ENCODE data around the gene CREB3. TPM values are rescaled to one million over a fixed set of nuclear protein-coding genes. Genes with fewer than 3 reads are reported as not detected.

Gene CREB3
- total and polyA plus RNA-seq, 9 donors, result 23.5 to 30.7 (median 26.6) TPM

Other genes starting within 250 kb of the CREB3 start
- 33.7 TPM for gene RUSC2, start 242.6 kb upstream of the CREB3 start, total RNA-seq
- gene RUSC2, start 242.6 kb upstream of the CREB3 start, polyA plus RNA-seq (ENCODE audit: insufficient read depth in 1 of 8, insufficient read length in 8 of 8, low replicate concordance in 1 of 8), result 10 to 100 TPM; 53.1 to 72.4 (median 62.0) TPM
- 12.8 TPM for gene TESK1, start 127.4 kb upstream of the CREB3 start, total RNA-seq
- gene TESK1, start 127.4 kb upstream of the CREB3 start, polyA plus RNA-seq (ENCODE audit: insufficient read depth in 1 of 8, insufficient read length in 8 of 8, low replicate concordance in 1 of 8), result 10 to 100 TPM; 29.2 to 47.3 (median 39.9) TPM
- 1.6 TPM for gene CD72, start 114.3 kb upstream of the CREB3 start, total RNA-seq
- 1 to 10 TPM; 1.2 to 2.9 (median 1.8) TPM for gene CD72, start 114.3 kb upstream of the CREB3 start, polyA plus RNA-seq (ENCODE audit: insufficient read depth in 1 of 8, insufficient read length in 8 of 8, low replicate concordance in 1 of 8)
- gene SIT1, start 81.7 kb upstream of the CREB3 start, total RNA-seq, result 0.09 TPM
- gene SIT1, start 81.7 kb upstream of the CREB3 start, polyA plus RNA-seq (ENCODE audit: insufficient read depth in 1 of 8, insufficient read length in 8 of 8, low replicate concordance in 1 of 8), result 1 to 10 TPM in 1 of 8 donors, under 1 TPM in 4, not detected in 3; 0.09 to 1.7 (median 0.27) TPM
- 19,485 TPM for gene RMRP, start 74.6 kb upstream of the CREB3 start, total RNA-seq
- not detected for gene RMRP, start 74.6 kb upstream of the CREB3 start, polyA plus RNA-seq (ENCODE audit: insufficient read depth in 1 of 8, insufficient read length in 8 of 8, low replicate concordance in 1 of 8)
- 14.4 TPM for gene CCDC107, start 74.4 kb upstream of the CREB3 start, total RNA-seq
- 10 to 100 TPM; 16.0 to 23.6 (median 18.0) TPM for gene CCDC107, start 74.4 kb upstream of the CREB3 start, polyA plus RNA-seq (ENCODE audit: insufficient read depth in 1 of 8, insufficient read length in 8 of 8, low replicate concordance in 1 of 8)
- 1.4 TPM for gene ARHGEF39, start 67.5 kb upstream of the CREB3 start, total RNA-seq
- gene ARHGEF39, start 67.5 kb upstream of the CREB3 start, polyA plus RNA-seq (ENCODE audit: insufficient read depth in 1 of 8, insufficient read length in 8 of 8, low replicate concordance in 1 of 8), result 1 to 10 TPM; 3.9 to 7.7 (median 5.6) TPM
- 0.49 TPM for gene CA9, start 58.7 kb upstream of the CREB3 start, total RNA-seq
- gene CA9, start 58.7 kb upstream of the CREB3 start, polyA plus RNA-seq (ENCODE audit: insufficient read depth in 1 of 8, insufficient read length in 8 of 8, low replicate concordance in 1 of 8), result 1 to 10 TPM in 2 of 8 donors, under 1 TPM in 6; 0.52 to 2.4 (median 0.71) TPM
- gene TPM2, start 42.7 kb upstream of the CREB3 start, total RNA-seq, result 5,909 TPM
- gene TPM2, start 42.7 kb upstream of the CREB3 start, polyA plus RNA-seq (ENCODE audit: insufficient read depth in 1 of 8, insufficient read length in 8 of 8, low replicate concordance in 1 of 8), result 1,000 to 10,000 TPM; 4,794 to 8,701 (median 8,114) TPM
- 78.0 TPM for gene TLN1, start 471 bp upstream of the CREB3 start, total RNA-seq
- gene TLN1, start 471 bp upstream of the CREB3 start, polyA plus RNA-seq (ENCODE audit: insufficient read depth in 1 of 8, insufficient read length in 8 of 8, low replicate concordance in 1 of 8), result 100 to 1,000 TPM in 7 of 8 donors, 10 to 100 TPM in 1; 90.7 to 133 (median 118) TPM
- 42.9 TPM for gene GBA2, start 16.6 kb downstream of the CREB3 start, total RNA-seq
- gene GBA2, start 16.6 kb downstream of the CREB3 start, polyA plus RNA-seq (ENCODE audit: insufficient read depth in 1 of 8, insufficient read length in 8 of 8, low replicate concordance in 1 of 8), result 10 to 100 TPM; 44.7 to 82.5 (median 62.0) TPM
- 11.4 TPM for gene RGP1, start 16.6 kb downstream of the CREB3 start, total RNA-seq
- 10 to 100 TPM; 15.5 to 23.6 (median 19.7) TPM for gene RGP1, start 16.6 kb downstream of the CREB3 start, polyA plus RNA-seq (ENCODE audit: insufficient read depth in 1 of 8, insufficient read length in 8 of 8, low replicate concordance in 1 of 8)
- 0.18 TPM for gene MSMP, start 21.6 kb downstream of the CREB3 start, total RNA-seq
- gene MSMP, start 21.6 kb downstream of the CREB3 start, polyA plus RNA-seq (ENCODE audit: insufficient read depth in 1 of 8, insufficient read length in 8 of 8, low replicate concordance in 1 of 8), result under 1 TPM in 2 of 8 donors, not detected in 6; 0.42 to 0.50 TPM
- 16.8 TPM for gene NPR2, start 58.9 kb downstream of the CREB3 start, total RNA-seq
- 10 to 100 TPM; 21.6 to 37.3 (median 27.1) TPM for gene NPR2, start 58.9 kb downstream of the CREB3 start, polyA plus RNA-seq (ENCODE audit: insufficient read depth in 1 of 8, insufficient read length in 8 of 8, low replicate concordance in 1 of 8)
- gene SPAG8, start 79.6 kb downstream of the CREB3 start, total RNA-seq, result 1.5 TPM
- 1 to 10 TPM; 1.3 to 3.1 (median 2.1) TPM for gene SPAG8, start 79.6 kb downstream of the CREB3 start, polyA plus RNA-seq (ENCODE audit: insufficient read depth in 1 of 8, insufficient read length in 8 of 8, low replicate concordance in 1 of 8)
- gene HINT2, start 82.4 kb downstream of the CREB3 start, total RNA-seq, result 33.6 TPM
- 10 to 100 TPM; 24.5 to 35.6 (median 30.0) TPM for gene HINT2, start 82.4 kb downstream of the CREB3 start, polyA plus RNA-seq (ENCODE audit: insufficient read depth in 1 of 8, insufficient read length in 8 of 8, low replicate concordance in 1 of 8)
- gene FAM221B, start 96.1 kb downstream of the CREB3 start, total RNA-seq, result not detected
- gene FAM221B, start 96.1 kb downstream of the CREB3 start, polyA plus RNA-seq (ENCODE audit: insufficient read depth in 1 of 8, insufficient read length in 8 of 8, low replicate concordance in 1 of 8), result under 1 TPM; 0.08 to 0.26 (median 0.20) TPM
- gene TMEM8B, start 96.6 kb downstream of the CREB3 start, total RNA-seq, result 5.1 TPM
- gene TMEM8B, start 96.6 kb downstream of the CREB3 start, polyA plus RNA-seq (ENCODE audit: insufficient read depth in 1 of 8, insufficient read length in 8 of 8, low replicate concordance in 1 of 8), result 10 to 100 TPM; 12.8 to 22.3 (median 18.0) TPM
- gene OR13J1, start 137.7 kb downstream of the CREB3 start, total RNA-seq, result not detected
- gene OR13J1, start 137.7 kb downstream of the CREB3 start, polyA plus RNA-seq (ENCODE audit: insufficient read depth in 1 of 8, insufficient read length in 8 of 8, low replicate concordance in 1 of 8), result under 1 TPM in 5 of 8 donors, not detected in 3; 0.07 to 0.29 (median 0.13) TPM
- gene HRCT1, start 173.5 kb downstream of the CREB3 start, total RNA-seq, result 1.2 TPM
- 1 to 10 TPM in 7 of 8 donors, under 1 TPM in 1; 0.82 to 1.9 (median 1.4) TPM for gene HRCT1, start 173.5 kb downstream of the CREB3 start, polyA plus RNA-seq (ENCODE audit: insufficient read depth in 1 of 8, insufficient read length in 8 of 8, low replicate concordance in 1 of 8)
- 0.89 TPM for gene SPAAR, start 176.8 kb downstream of the CREB3 start, total RNA-seq
- 1 to 10 TPM; 1.4 to 2.3 (median 1.9) TPM for gene SPAAR, start 176.8 kb downstream of the CREB3 start, polyA plus RNA-seq (ENCODE audit: insufficient read depth in 1 of 8, insufficient read length in 8 of 8, low replicate concordance in 1 of 8)
- not detected for gene OR2S2, start 225.5 kb downstream of the CREB3 start, total RNA-seq
- gene OR2S2, start 225.5 kb downstream of the CREB3 start, polyA plus RNA-seq (ENCODE audit: insufficient read depth in 1 of 8, insufficient read length in 8 of 8, low replicate concordance in 1 of 8), result under 1 TPM in 1 of 8 donors, not detected in 7; 0.11 TPM

Measured in muscle of leg (tissue), 9 donors.